Subcutaneous abdominal adipose tissue (tissue), 5 donors: Measurements from ENCODE around the gene KIAA1671.

ENCODE experiments used
- H3K27ac ChIP-seq: one replicate; pipeline ENCODE4 v1.7.0; 2013; ENCODE audit warnings: low read depth, mild to moderate bottlenecking, inconsistent platforms, low read length, moderate library complexity
- H3K27me3 ChIP-seq, 5 donors: one replicate each; pipeline ENCODE4 v1.7.0; 2013; ENCODE audit warnings: low read length in 5 of 5, inconsistent platforms in 1 of 5; ENCODE audit not compliant: control insufficient read depth in 5 of 5, insufficient read depth in 4 of 5
- H3K36me3 ChIP-seq, 5 donors: one replicate each; pipeline ENCODE4 v1.7.0; 2013; ENCODE audit warnings: low read length in 5 of 5; ENCODE audit not compliant: control insufficient read depth in 5 of 5, insufficient read depth in 5 of 5
- H3K4me1 ChIP-seq, 5 donors: one replicate each; pipeline ENCODE4 v1.7.0; 2013; ENCODE audit warnings: low read length in 5 of 5, mild to moderate bottlenecking in 3 of 5, moderate library complexity in 1 of 5; ENCODE audit not compliant: control insufficient read depth in 5 of 5, insufficient read depth in 5 of 5
- H3K4me3 ChIP-seq, 5 donors: one replicate each; pipeline ENCODE4 v1.7.0; 2013; ENCODE audit warnings: low read length in 5 of 5, low read depth in 1 of 5
- H3K9ac ChIP-seq, 5 donors: one replicate each; pipeline ENCODE4 v1.7.0; 2013; ENCODE audit warnings: low read length in 5 of 5, mild to moderate bottlenecking in 4 of 5, moderate library complexity in 3 of 5
- H3K9me3 ChIP-seq, 5 donors: one replicate each; pipeline ENCODE4 v1.7.0; 2013; ENCODE audit warnings: low read length in 5 of 5; ENCODE audit not compliant: control insufficient read depth in 5 of 5
- donor health status: healthy.
- donor health status: healthy.
- donor health status: healthy.
- donor health status: healthy.
- donor health status: healthy.

KIAA1671 gene

GRCh38 chr22:25006354-25006753 lies 53.8 kb downstream of the KIAA1671 start:
- no peaks in the 10 kb centered on the region for H3K36me3 ChIP-seq
- H3K9me3 ChIP-seq, result no peaks in the 10 kb centered on the region
- H3K27ac ChIP-seq, result no peak overlapping the region
- no peak overlapping the region for H3K9ac ChIP-seq
- no peak overlapping the region for H3K4me3 ChIP-seq
- H3K4me1 ChIP-seq, result peaks cover 0 to 9% (median 2%) of the 10 kb centered on the region in 5 donors
- H3K27me3 ChIP-seq, result no peaks in the 10 kb centered on the region

GRCh38 chr22:25007444-25008106 lies 55.1 kb downstream of the KIAA1671 start:
- no peaks in the 10 kb centered on the region for H3K36me3 ChIP-seq
- H3K9ac ChIP-seq, result no peak overlapping the region
- no peak overlapping the region for H3K27ac ChIP-seq

GRCh38 chr22:25008666-25009065 lies 56.1 kb downstream of the KIAA1671 start:
- Histone ChIP-seq H3K4me3 (no peak overlapping the region), H3K9ac (no peak overlapping the region), H3K27me3 (no peaks in the 10 kb centered on the region), H3K9me3 (no peaks in the 10 kb centered on the region), H3K4me1 (peaks cover 0 to 12% (median 5%) of the 10 kb centered on the region in 5 donors), H3K36me3 (no peaks in the 10 kb centered on the region), H3K27ac (no peak overlapping the region)

More at GRCh38 chr22:25007444-25008106, 55.1 kb downstream of the KIAA1671 start:
- H3K4me3 ChIP-seq, result no peak overlapping the region
- no peaks in the 10 kb centered on the region for H3K9me3 ChIP-seq
- no peaks in the 10 kb centered on the region for H3K27me3 ChIP-seq
- peaks cover 0 to 2% (median under 1%) of the 10 kb centered on the region in 5 donors for H3K4me1 ChIP-seq

- Histone ChIP-seq H3K9ac (no peak overlapping the region), H3K27ac (peak overlapping the region; percentile 29), H3K4me1 (peaks cover 0 to 34% (median 5%) of the 10 kb centered on the region in 5 donors), H3K9me3 (no peaks in the 10 kb centered on the region), H3K4me3 (no peak overlapping the region), H3K36me3 (no peaks in the 10 kb centered on the region), H3K27me3 (no peaks in the 10 kb centered on the region)
These were observed 60.2 kb downstream of the KIAA1671 start for GRCh38 chr22:25012741-25013143.

GRCh38 chr22:25013607-25014006 lies 61.1 kb downstream of the KIAA1671 start:
- no peak overlapping the region for H3K9ac ChIP-seq
- H3K4me1 ChIP-seq, result peaks cover 0 to 37% (median 5%) of the 10 kb centered on the region in 5 donors
- peak overlapping the region; percentile 29 for H3K27ac ChIP-seq
- H3K4me3 ChIP-seq, result no peak overlapping the region
- H3K9me3 ChIP-seq, result no peaks in the 10 kb centered on the region
- no peaks in the 10 kb centered on the region for H3K27me3 ChIP-seq
- H3K36me3 ChIP-seq, result no peaks in the 10 kb centered on the region

- no peak overlapping the region for H3K27ac ChIP-seq
- no peak overlapping the region for H3K9ac ChIP-seq
These were observed 62.6 kb downstream of the KIAA1671 start for GRCh38 chr22:25014896-25015755.

GRCh38 chr22:25016311-25016710 lies 63.8 kb downstream of the KIAA1671 start:
- Histone ChIP-seq H3K9me3 (no peaks in the 10 kb centered on the region), H3K9ac (no peak overlapping the region), H3K36me3 (no peaks in the 10 kb centered on the region), H3K27me3 (no peaks in the 10 kb centered on the region), H3K4me3 (no peak overlapping the region), H3K27ac (no peak overlapping the region), H3K4me1 (peaks cover 0 to 53% (median 5%) of the 10 kb centered on the region in 5 donors)

More at GRCh38 chr22:25014896-25015755, 62.6 kb downstream of the KIAA1671 start:
- H3K9me3 ChIP-seq, result no peaks in the 10 kb centered on the region
- peaks cover 0 to 44% (median 5%) of the 10 kb centered on the region in 5 donors for H3K4me1 ChIP-seq
- no peaks in the 10 kb centered on the region for H3K36me3 ChIP-seq
- H3K4me3 ChIP-seq, result no peak overlapping the region
- no peaks in the 10 kb centered on the region for H3K27me3 ChIP-seq

GRCh38 chr22:25018009-25018408 lies 65.5 kb downstream of the KIAA1671 start:
- Histone ChIP-seq H3K4me3 (no peak overlapping the region), H3K4me1 (peaks cover 0 to 56% (median 1%) of the 10 kb centered on the region in 5 donors), H3K9ac (no peak overlapping the region), H3K27me3 (no peaks in the 10 kb centered on the region), H3K27ac (no peak overlapping the region), H3K9me3 (no peaks in the 10 kb centered on the region), H3K36me3 (no peaks in the 10 kb centered on the region)

GRCh38 chr22:25019427-25020184 lies 67.1 kb downstream of the KIAA1671 start:
- peaks cover 0 to 42% (median 3%) of the 10 kb centered on the region in 5 donors for H3K4me1 ChIP-seq

More at GRCh38 chr22:25019427-25020184, 67.1 kb downstream of the KIAA1671 start:
- H3K9me3 ChIP-seq, result no peaks in the 10 kb centered on the region
- H3K4me3 ChIP-seq, result no peak overlapping the region
- no peaks in the 10 kb centered on the region for H3K36me3 ChIP-seq
- no peaks in the 10 kb centered on the region for H3K27me3 ChIP-seq
- no peak overlapping the region for H3K27ac ChIP-seq
- no peak overlapping the region for H3K9ac ChIP-seq
